Measurements from ENCODE around the gene GAL3ST3.
A peak's percentile ranks its signal among the peaks of the same experiment; 100 is the strongest.
"Not testable (repeated sequence)": the region's sequence is repeated elsewhere in the genome, so short reads cannot be mapped to it uniquely, and the experiment has no call there.

Gene GAL3ST3

GRCh38 chr11:66042227-66042995, 6.5 kb downstream of the GAL3ST3 start:
- H3K4me1 ChIP-seq (ENCODE audit: insufficient read depth, low read length) = no peaks in the 10 kb centered on the region
- no peak overlapping the region for H3K9ac ChIP-seq (ENCODE audit: low read depth, low read length)
- peaks cover 25% of the 10 kb centered on the region for H3K36me3 ChIP-seq (ENCODE audit: insufficient read depth, low read length)
- H3K27me3 ChIP-seq (ENCODE audit: insufficient read depth, low read length) = no peaks in the 10 kb centered on the region
- no peak overlapping the region for H3K4me3 ChIP-seq (ENCODE audit: low read length)
- 96% methylated on average over 81 of the region's 81 CpGs for WGBS
- H3K9me3 ChIP-seq (ENCODE audit: insufficient read depth, low read depth, low read length) = no peaks in the 10 kb centered on the region
- no peak overlapping the region for H3K27ac ChIP-seq (ENCODE audit: low read depth, low read length)

- H3K9ac ChIP-seq (ENCODE audit: low read depth, low read length) = no peak overlapping the region
- H3K4me3 ChIP-seq (ENCODE audit: low read length) = no peak overlapping the region
- H3K27ac ChIP-seq (ENCODE audit: low read depth, low read length) = no peak overlapping the region
- no peaks in the 10 kb centered on the region for H3K9me3 ChIP-seq (ENCODE audit: insufficient read depth, low read depth, low read length)
- 92% methylated on average over 3 of the region's 3 CpGs for WGBS
- H3K27me3 ChIP-seq (ENCODE audit: insufficient read depth, low read length) = no peaks in the 10 kb centered on the region
- H3K36me3 ChIP-seq (ENCODE audit: insufficient read depth, low read length) = peaks cover 25% of the 10 kb centered on the region
- H3K4me1 ChIP-seq (ENCODE audit: insufficient read depth, low read length) = no peaks in the 10 kb centered on the region
Observed at GRCh38 chr11:66039765-66040164, 9.2 kb downstream of the GAL3ST3 start.

GRCh38 chr11:66037327-66037726, 11.6 kb downstream of the GAL3ST3 start:
- H3K9ac ChIP-seq (ENCODE audit: low read depth, low read length) = no peak overlapping the region
- H3K4me1 ChIP-seq (ENCODE audit: insufficient read depth, low read length) = no peaks in the 10 kb centered on the region
- H3K4me3 ChIP-seq (ENCODE audit: low read length) = no peak overlapping the region
- peaks cover 9% of the 10 kb centered on the region; the same call in 1 of the 2 replicates for H3K36me3 ChIP-seq (ENCODE audit: insufficient read depth, low read length)
- 96% methylated on average over 3 of the region's 3 CpGs for WGBS
- no peak overlapping the region for H3K27ac ChIP-seq (ENCODE audit: low read depth, low read length)
- no peaks in the 10 kb centered on the region for H3K9me3 ChIP-seq (ENCODE audit: insufficient read depth, low read depth, low read length)
- H3K27me3 ChIP-seq (ENCODE audit: insufficient read depth, low read length) = no peaks in the 10 kb centered on the region

GRCh38 chr11:66036334-66036710, 12.6 kb downstream of the GAL3ST3 start:
- Histone ChIP-seq H3K4me1 (ENCODE audit: insufficient read depth, low read length) (no peaks in the 10 kb centered on the region), H3K27ac (ENCODE audit: low read depth, low read length) (no peak overlapping the region), H3K36me3 (ENCODE audit: insufficient read depth, low read length) (no peaks in the 10 kb centered on the region), H3K9me3 (ENCODE audit: insufficient read depth, low read depth, low read length) (no peaks in the 10 kb centered on the region), H3K27me3 (ENCODE audit: insufficient read depth, low read length) (no peaks in the 10 kb centered on the region), H3K9ac (ENCODE audit: low read depth, low read length) (no peak overlapping the region), H3K4me3 (ENCODE audit: low read length) (no peak overlapping the region)
- 95% methylated on average over 5 of the region's 5 CpGs for WGBS

GRCh38 chr11:66035653-66036333, 13.2 kb downstream of the GAL3ST3 start:
- no peak overlapping the region for H3K27ac ChIP-seq (ENCODE audit: low read depth, low read length)
- H3K27me3 ChIP-seq (ENCODE audit: insufficient read depth, low read length) = no peaks in the 10 kb centered on the region
- H3K9ac ChIP-seq (ENCODE audit: low read depth, low read length) = no peak overlapping the region
- no peaks in the 10 kb centered on the region for H3K4me1 ChIP-seq (ENCODE audit: insufficient read depth, low read length)
- no peak overlapping the region for H3K4me3 ChIP-seq (ENCODE audit: low read length)
- H3K9me3 ChIP-seq (ENCODE audit: insufficient read depth, low read depth, low read length) = no peaks in the 10 kb centered on the region
- H3K36me3 ChIP-seq (ENCODE audit: insufficient read depth, low read length) = no peaks in the 10 kb centered on the region
- WGBS = 88% methylated on average over 9 of the region's 9 CpGs

GRCh38 chr11:66032957-66033735, 15.8 kb downstream of the GAL3ST3 start:
- no peak overlapping the region for H3K4me3 ChIP-seq (ENCODE audit: low read length)
- H3K36me3 ChIP-seq (ENCODE audit: insufficient read depth, low read length) = no peaks in the 10 kb centered on the region
- no peak overlapping the region for H3K27ac ChIP-seq (ENCODE audit: low read depth, low read length)
- no peaks in the 10 kb centered on the region for H3K27me3 ChIP-seq (ENCODE audit: insufficient read depth, low read length)
- 92% methylated on average over 6 of the region's 8 CpGs for WGBS
- no peak overlapping the region for H3K9ac ChIP-seq (ENCODE audit: low read depth, low read length)
- H3K4me1 ChIP-seq (ENCODE audit: insufficient read depth, low read length) = no peaks in the 10 kb centered on the region
- H3K9me3 ChIP-seq (ENCODE audit: insufficient read depth, low read depth, low read length) = no peaks in the 10 kb centered on the region

- H3K27me3 ChIP-seq (ENCODE audit: insufficient read depth, low read length) = peaks cover 15% of the 10 kb centered on the region
- no peaks in the 10 kb centered on the region for H3K36me3 ChIP-seq (ENCODE audit: insufficient read depth, low read length)
- H3K27ac ChIP-seq (ENCODE audit: low read depth, low read length) = no peak within 1 kb of the TSS
- WGBS = 91% methylated on average over 18 of the region's 18 CpGs
- no peak within 1 kb of the TSS for H3K4me3 ChIP-seq (ENCODE audit: low read length)
- no peaks in the 10 kb centered on the region for H3K4me1 ChIP-seq (ENCODE audit: insufficient read depth, low read length)
- H3K9ac ChIP-seq (ENCODE audit: low read depth, low read length) = no peak within 1 kb of the TSS
- H3K9me3 ChIP-seq (ENCODE audit: insufficient read depth, low read depth, low read length) = no peaks in the 10 kb centered on the region
Observed at GRCh38 chr11:66026017-66026529, 22.9 kb downstream of the GAL3ST3 start, which contains the start of gene CATSPER1. Gene CATSPER1, minus strand, starts transcription at chr11:66026479. Its CDS starts 100 bp downstream, at chr11:66026379.

GRCh38 chr11:66023186-66023440, 25.8 kb downstream of the GAL3ST3 start:
- WGBS = 86% methylated on average over 5 of the region's 5 CpGs
- H3K27ac ChIP-seq (ENCODE audit: low read depth, low read length); H3K9me3 ChIP-seq (ENCODE audit: insufficient read depth, low read depth, low read length); H3K4me3 ChIP-seq (ENCODE audit: low read length); H3K4me1 ChIP-seq (ENCODE audit: insufficient read depth, low read length); H3K9ac ChIP-seq (ENCODE audit: low read depth, low read length); H3K36me3 ChIP-seq (ENCODE audit: insufficient read depth, low read length): not testable (repeated sequence)
- peaks cover 15% of the 10 kb centered on the region for H3K27me3 ChIP-seq (ENCODE audit: insufficient read depth, low read length)

- Histone ChIP-seq H3K4me1 (ENCODE audit: insufficient read depth, low read length) (no peaks in the 10 kb centered on the region), H3K27me3 (ENCODE audit: insufficient read depth, low read length) (peaks cover 15% of the 10 kb centered on the region), H3K9me3 (ENCODE audit: insufficient read depth, low read depth, low read length) (no peaks in the 10 kb centered on the region), H3K4me3 (ENCODE audit: low read length) (peak overlapping the region; percentile 21; the same call in 1 of the 2 replicates), H3K9ac (ENCODE audit: low read depth, low read length) (no peak overlapping the region), H3K36me3 (ENCODE audit: insufficient read depth, low read length) (no peaks in the 10 kb centered on the region), H3K27ac (ENCODE audit: low read depth, low read length) (no peak overlapping the region)
- WGBS = 33% methylated on average over 46 of the region's 46 CpGs
Observed at GRCh38 chr11:66022401-66023185, 26.4 kb downstream of the GAL3ST3 start.

- 85% methylated on average over 23 of the region's 25 CpGs for WGBS
- Histone ChIP-seq H3K9me3 (ENCODE audit: insufficient read depth, low read depth, low read length) (no peaks in the 10 kb centered on the region), H3K4me3 (ENCODE audit: low read length) (no peak overlapping the region), H3K36me3 (ENCODE audit: insufficient read depth, low read length) (no peaks in the 10 kb centered on the region), H3K27ac (ENCODE audit: low read depth, low read length) (no peak overlapping the region), H3K27me3 (ENCODE audit: insufficient read depth, low read length) (peaks cover 15% of the 10 kb centered on the region), H3K4me1 (ENCODE audit: insufficient read depth, low read length) (no peaks in the 10 kb centered on the region), H3K9ac (ENCODE audit: low read depth, low read length) (no peak overlapping the region)
Observed at GRCh38 chr11:66020618-66021357, 28.2 kb downstream of the GAL3ST3 start.
